NCI-H69 (cell line): Measurements from ENCODE around the gene SLC30A2.

Source experiments
- DNase-seq: peaks from one replicate; lab custom pipeline; 2025; lab: John Stamatoyannopoulos, UW

Gene SLC30A2

DNA sequence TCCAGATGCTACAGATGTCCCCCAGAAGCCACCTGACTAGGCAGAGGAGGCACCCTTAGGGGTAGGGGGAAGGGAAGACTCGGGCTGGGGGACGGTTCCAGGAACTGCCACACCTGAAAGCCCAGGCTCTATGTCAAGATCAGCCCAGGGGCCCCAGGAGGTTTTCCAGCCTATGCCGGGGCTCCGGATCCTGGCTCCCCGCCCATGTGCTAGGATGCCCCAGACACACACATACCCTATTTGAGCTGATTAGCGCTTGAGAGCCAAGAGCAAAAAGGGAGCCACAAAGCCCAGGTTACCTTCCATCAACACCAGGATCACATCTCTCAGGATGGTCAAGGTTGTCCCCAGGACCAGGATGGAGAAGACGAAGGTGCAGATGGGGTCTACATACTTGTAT is 4.5 kb downstream of the SLC30A2 start:
- peak; percentile 4 for DNase-seq

DNA sequence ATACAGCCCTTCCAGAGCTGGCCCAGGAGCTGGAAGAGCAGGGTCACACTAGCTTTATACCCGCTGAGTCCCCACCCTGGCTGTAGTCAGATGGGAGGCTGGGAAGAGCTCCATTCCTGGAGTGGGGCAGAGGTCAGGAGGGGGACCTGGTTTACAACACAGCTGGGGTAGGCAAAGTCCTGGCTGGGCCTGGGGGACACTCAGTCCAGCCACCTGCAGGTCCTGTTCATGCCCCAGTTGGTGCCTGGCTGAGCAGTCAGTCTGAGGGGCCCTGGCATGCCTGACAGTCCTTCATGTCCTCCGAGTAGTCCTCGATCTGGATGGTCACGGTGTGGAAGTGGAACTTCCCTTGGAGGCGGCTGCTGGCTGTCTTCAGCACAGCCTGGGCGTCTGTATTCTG is 7.0 kb downstream of the SLC30A2 start:
- DNase-seq = no peak

DNA sequence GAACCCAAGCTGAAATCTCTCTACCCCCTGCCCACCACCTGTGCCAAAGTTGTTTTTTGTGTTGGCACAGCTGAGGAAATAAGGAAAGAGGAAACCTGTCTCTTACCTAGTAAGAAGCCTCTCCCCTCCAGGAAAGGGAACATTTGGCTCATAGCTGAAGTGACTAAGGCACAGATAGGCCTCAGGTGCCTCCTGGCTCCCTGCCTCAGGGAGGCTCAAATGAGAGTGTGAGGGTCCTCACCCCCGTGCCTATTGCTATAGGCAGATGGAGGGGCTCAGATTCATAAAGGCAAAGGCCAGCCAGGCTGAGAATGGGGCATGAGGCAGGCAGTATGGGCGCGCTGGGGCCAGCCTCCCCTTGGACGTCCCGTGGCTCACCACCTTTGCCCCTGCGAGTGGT is 7.4 kb downstream of the SLC30A2 start:
- DNase-seq = peak; percentile 3

DNA sequence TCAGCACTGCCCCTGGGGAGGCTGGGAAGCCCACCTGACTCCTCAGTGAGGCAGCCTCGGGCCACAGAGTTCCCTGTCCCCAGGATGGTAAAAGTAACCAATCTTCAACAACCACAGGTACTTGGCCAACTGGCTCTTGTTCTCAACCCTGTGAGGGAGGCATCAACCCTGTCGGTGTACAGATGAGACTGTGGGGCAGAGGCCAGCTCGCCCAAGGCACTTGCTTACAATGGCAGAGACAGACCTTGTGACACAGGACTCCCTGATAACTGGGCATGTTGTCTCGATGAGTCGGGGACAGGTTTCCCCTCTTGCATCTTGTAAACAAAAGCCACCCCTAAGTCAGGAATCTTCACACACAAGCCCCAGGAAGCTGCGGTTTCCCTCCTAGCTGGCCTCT is 8.0 kb downstream of the SLC30A2 start:
- DNase-seq = no peak

- no peak for DNase-seq
Observed at GRCh38 chr1:26036756-26037281, 9.1 kb downstream of the SLC30A2 start.

GRCh38 chr1:26035959-26036755 is 9.8 kb downstream of the SLC30A2 start:
- peak; percentile 73 for DNase-seq

- peak; percentile 92 for DNase-seq
Observed at GRCh38 chr1:26035203-26035958, 10.5 kb downstream of the SLC30A2 start.

- DNase-seq = peak; percentile 15
Observed at GRCh38 chr1:26034504-26035202, 11.3 kb downstream of the SLC30A2 start.

GRCh38 chr1:26032656-26033357 is 13.1 kb downstream of the SLC30A2 start:
- DNase-seq = no peak

DNA sequence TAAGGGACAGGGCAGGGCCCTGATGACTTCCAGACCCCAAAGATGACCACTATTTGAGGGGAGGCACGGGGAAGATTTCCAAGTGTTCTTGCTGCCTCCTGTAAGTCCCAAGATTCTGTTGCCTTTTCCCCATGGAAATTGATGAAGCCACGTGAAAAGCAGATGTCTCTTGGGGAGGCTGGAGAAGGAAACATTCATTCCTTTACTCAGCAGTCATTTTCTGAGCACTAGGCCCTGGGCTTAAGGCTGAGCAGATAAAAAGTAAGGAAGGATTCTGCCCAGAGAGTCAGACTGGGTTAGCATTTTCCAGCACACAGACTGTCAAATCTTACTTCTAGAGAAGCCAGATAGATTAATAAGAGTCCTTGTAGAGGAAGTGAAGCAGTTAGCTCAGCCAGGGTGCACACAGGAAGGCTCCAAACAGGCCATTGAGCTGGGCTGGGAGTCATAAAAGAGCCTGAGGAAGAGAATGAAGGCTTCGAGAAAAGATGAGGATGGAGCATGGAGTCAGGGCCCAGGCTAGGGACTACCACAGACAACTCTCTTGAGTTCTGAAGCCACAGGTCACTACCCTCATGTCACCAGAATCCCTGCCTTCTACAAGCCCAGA is 14.2 kb downstream of the SLC30A2 start:
- no peak for DNase-seq

- DNase-seq = no peak
Observed at GRCh38 chr1:26031196-26031595, 14.7 kb downstream of the SLC30A2 start.

DNA sequence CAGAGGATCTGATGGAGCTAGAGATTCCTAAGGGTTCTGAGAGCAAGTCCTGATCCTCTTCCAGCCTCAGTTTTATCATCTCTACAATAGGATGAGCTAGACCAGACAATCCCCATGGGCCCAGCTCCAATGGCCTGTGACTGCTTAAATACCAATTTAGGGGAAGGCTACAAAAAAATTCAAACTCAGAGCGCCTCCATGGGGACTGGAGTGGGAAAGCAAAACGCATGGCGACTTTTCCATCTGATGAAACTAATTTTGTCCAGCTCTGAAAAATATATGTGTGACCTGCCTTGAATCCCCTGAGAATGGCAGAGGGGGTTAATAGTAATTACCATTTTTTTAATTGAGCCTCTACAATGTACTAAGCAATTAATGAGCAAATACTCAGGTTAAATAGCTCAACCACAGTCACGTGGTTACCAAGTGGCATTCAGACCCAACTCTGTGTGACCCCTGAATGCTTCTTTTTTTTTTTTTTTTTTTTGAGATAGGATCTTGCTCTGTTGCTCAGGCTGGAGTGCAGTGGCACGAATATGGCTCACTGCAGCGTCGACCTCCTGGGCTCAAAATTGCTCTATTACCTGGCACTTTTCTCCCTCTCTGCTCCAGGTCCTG is 15.9 kb downstream of the SLC30A2 start:
- peak; percentile 48 for DNase-seq

DNA sequence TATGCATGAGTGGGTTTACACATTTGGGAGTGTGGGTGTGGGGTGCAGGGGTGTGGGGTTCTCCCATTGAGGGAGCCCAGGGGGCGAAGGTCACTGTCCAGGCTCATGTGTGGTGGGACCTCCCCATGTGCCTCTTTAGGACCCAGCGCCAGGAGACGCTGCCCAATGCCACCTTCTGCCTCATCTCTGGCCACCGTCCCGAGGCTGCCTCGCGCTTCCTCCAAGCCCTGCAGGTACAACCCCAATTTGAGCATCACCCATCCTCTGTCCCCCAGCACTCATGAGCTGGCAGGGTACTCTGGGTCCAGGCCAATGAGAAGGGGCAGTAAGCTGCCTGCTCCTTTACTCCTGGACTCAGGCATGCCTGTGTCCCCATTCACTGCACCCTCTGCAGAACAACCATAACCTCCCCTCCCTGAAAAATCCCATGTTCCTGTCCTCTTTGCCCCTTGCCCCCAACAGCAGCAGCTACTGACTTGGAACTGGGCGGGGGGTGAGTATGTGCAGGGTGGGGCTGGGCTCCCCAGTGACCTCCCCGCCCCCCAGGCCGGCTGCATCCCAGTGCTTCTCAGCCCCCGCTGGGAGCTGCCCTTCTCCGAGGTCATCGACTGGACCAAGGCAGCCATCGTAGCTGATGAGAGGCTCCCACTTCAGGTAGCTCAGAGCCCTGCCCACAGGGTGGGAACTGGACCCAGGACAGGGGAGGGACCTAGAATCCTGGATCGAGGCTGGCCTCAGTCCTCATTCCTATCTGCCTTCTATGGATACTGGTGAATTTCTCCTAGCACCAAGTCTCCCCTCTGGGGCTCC is 16.7 kb downstream of the SLC30A2 start:
- no peak for DNase-seq

DNA sequence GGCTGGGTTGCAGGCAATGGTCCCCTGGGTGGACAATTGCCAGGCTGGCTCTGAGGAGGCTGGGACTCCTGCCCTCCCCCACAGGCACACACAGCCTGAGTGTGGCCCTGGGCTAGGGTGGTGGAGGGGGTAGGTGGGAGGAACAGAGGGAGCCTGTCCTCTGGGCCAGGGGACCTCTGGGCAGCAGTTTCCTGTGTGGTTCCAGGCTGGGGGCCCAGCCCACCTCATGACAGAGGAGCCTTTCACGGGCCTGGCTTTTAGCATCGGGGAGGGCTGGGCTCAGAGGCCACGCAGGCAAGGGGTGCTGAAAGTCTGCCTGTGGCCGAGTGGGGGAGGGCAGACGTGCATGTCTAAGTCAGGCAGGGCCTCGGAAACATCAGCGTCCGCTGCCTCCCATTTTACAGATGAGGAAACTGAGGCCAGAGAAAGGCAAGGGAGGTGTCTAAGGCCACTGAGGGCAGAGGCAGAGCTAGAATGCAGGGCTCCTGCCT is 17.4 kb downstream of the SLC30A2 start:
- no peak for DNase-seq

GRCh38 chr1:26027716-26028489 is 18.0 kb downstream of the SLC30A2 start:
- DNase-seq = no peak

DNA sequence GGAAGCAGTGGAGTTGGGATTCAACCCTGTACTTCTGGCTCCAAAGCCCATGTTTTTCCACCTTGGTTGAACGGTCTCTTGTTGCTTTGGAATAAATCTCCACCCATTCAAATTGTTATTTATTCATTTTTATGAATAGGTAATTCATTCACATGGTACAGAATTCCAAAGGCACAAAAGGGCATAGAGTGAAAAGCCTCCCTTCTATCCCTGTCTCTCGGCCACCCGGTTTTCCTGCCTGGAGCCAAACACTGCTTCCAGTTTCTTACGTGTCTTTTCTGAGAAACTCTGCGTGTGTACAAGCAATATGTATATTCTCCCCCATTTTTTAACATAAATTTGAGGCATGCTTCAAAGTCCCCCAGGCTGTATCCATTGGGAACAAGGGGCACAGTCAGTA is 20.4 kb downstream of the SLC30A2 start:
- DNase-seq = no peak

DNA sequence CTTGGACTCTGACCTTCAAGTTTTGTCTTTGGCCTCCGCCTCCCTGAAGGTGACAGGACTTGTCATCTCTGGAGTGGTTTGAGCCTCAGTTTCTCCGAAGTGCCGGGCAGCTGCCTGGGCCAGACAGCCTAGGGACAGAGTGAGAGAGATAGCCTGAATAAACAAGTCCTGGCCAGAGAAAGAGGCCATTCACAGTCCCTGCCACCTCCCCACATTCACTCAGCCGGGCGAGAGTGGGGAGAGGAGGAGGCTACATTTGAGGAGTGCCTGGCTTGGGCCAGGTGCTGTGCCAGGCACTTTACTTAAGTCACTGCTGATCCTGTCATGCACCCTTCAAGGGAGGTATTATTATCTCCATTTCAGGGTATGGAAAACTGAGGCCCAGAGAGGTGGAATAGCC is 20.9 kb downstream of the SLC30A2 start:
- no peak for DNase-seq

GRCh38 chr1:26023826-26024225 is 22.1 kb downstream of the SLC30A2 start:
- no peak for DNase-seq

- no peak for DNase-seq
Observed at GRCh38 chr1:26023009-26023408, 22.9 kb downstream of the SLC30A2 start.
